NT2/D1 (cell line): Measurements from ENCODE around the gene CRAMP1.

Experiments used
- SUZ12 ChIP-seq: IDR thresholded peaks from 2 replicates; pipeline ENCODE4 v1.6.1; 2011; ENCODE audit not compliant: insufficient read length, insufficient read depth; ENCODE audit errors: extremely low read depth
- YY1 ChIP-seq: IDR thresholded peaks from 2 replicates; pipeline ENCODE4 v1.6.1; 2011; ENCODE audit not compliant: insufficient read length, insufficient read depth
- ZNF274 ChIP-seq: IDR thresholded peaks from 2 replicates; pipeline ENCODE4 v1.6.1; 2011; ENCODE audit warnings: mild to moderate bottlenecking, low read depth, low read length

DNA sequence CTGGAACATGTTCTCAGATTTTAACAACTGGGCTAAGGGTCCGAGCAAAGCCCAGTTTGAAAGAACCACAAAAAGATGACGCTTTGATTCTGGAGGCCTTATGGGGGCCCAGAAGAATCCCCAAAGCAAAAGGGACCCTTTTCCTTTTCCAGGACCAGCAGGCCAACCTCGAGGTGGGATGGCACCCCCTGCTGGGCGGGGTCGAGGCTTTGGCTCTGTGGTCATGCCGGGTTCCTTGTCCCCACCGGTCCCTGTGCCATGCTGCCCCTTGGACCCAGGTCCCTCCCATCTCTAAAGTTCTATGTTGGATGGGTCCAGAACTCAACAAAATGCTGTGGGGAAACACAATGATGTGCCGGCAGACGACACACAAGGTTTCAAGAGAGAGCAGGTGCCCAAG, 47.8 kb upstream of the CRAMP1 start:
- TF ChIP-seq YY1: no peak
- no peak for TF ChIP-seq ZNF274
- no peak for TF ChIP-seq SUZ12
